ENCODE data around the gene KEAP1. TPM values are rescaled to one million over a fixed set of nuclear protein-coding genes. Genes with fewer than 3 reads are reported as not detected.

The KEAP1 gene
- total and polyA plus RNA-seq, 10 of the 15 experiments (the other 5 are each of a cell fraction or from before 2014, with no cell fraction given): 1.4 to 87.7 (median 48.6) TPM

DNA sequence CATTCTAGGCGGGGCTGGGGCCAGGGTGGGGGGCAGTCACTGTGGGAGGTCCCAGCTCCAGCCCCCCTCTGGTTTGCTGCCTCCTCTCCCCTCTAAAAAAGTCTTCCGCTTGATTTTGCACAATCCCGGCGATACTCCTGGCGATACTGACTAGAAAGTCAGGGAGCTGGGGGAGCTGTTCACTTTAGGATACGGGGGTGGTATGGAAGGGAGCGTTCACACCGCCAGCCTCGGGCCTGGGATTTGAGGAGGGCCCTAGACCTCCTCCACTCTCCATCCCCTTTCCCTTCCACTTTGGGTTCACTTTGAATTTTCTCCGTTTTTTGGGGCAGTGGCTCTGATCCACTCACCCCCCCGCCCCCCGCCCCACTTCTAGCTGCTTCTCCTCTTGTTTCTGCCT, 35.0 kb downstream of the KEAP1 start:
- Histone ChIP-seq H3K27me3 (replicated peaks in 1 of 2; ENCODE audit: control insufficient read depth in 2 of 2, insufficient read depth in 2 of 2, low read length in 1 of 2) (no peaks in the 10 kb centered on the region), H4K20me1 (ENCODE audit: control insufficient read depth, insufficient read depth) (no peaks in the 10 kb centered on the region), H3K4me3 (no peak overlapping the region), H3K4me1 (ENCODE audit: control insufficient read depth, insufficient read depth, low read length) (no peaks in the 10 kb centered on the region), H3K4me2 (ENCODE audit: control insufficient read depth, insufficient read depth) (no peak overlapping the region), H3K9ac (ENCODE audit: control insufficient read depth, insufficient read depth, low read length) (no peak overlapping the region), H2AFZ (ENCODE audit: control insufficient read depth, low read depth, low read length) (no peak overlapping the region), H3K79me2 (ENCODE audit: control insufficient read depth, insufficient read depth, low read length) (no peaks in the 10 kb centered on the region), H3K9me3 (replicated peaks; ENCODE audit: control insufficient read depth, insufficient read depth, low read length) (no peaks in the 10 kb centered on the region), H3K36me3 (ENCODE audit: control insufficient read depth in 2 of 2, insufficient read depth in 2 of 2, low read length in 1 of 2) (peaks cover 2 to 4% of the 10 kb centered on the region in 2 experiments; a peak in 1 of 4 replicates), H3K27ac (ENCODE audit: control insufficient read depth, insufficient read depth) (no peak overlapping the region)
- FAIRE-seq (no peak), DNase-seq (ENCODE audit: low read depth, low spot score) (no peak), ATAC-seq (no peak)
- SMC1A ChIA-PET (ENCODE audit: uncharacterized antibody, unreplicated experiment): no interaction called here
- POLR2A ChIA-PET: interaction anchor here (0.6 kb wide), 1 partner anchor 40 kb away, joined by 4 read pairs; no protein-coding TSS in a partner anchor
- no TSS peak for BruUV-seq (replicated peaks)
- CTCF ChIA-PET: interaction anchor here (0.6 kb wide), 1 partner anchor 227 kb away, joined by 3 read pairs; no protein-coding TSS in a partner anchor
- TF ChIP-seq, protein P1, sequence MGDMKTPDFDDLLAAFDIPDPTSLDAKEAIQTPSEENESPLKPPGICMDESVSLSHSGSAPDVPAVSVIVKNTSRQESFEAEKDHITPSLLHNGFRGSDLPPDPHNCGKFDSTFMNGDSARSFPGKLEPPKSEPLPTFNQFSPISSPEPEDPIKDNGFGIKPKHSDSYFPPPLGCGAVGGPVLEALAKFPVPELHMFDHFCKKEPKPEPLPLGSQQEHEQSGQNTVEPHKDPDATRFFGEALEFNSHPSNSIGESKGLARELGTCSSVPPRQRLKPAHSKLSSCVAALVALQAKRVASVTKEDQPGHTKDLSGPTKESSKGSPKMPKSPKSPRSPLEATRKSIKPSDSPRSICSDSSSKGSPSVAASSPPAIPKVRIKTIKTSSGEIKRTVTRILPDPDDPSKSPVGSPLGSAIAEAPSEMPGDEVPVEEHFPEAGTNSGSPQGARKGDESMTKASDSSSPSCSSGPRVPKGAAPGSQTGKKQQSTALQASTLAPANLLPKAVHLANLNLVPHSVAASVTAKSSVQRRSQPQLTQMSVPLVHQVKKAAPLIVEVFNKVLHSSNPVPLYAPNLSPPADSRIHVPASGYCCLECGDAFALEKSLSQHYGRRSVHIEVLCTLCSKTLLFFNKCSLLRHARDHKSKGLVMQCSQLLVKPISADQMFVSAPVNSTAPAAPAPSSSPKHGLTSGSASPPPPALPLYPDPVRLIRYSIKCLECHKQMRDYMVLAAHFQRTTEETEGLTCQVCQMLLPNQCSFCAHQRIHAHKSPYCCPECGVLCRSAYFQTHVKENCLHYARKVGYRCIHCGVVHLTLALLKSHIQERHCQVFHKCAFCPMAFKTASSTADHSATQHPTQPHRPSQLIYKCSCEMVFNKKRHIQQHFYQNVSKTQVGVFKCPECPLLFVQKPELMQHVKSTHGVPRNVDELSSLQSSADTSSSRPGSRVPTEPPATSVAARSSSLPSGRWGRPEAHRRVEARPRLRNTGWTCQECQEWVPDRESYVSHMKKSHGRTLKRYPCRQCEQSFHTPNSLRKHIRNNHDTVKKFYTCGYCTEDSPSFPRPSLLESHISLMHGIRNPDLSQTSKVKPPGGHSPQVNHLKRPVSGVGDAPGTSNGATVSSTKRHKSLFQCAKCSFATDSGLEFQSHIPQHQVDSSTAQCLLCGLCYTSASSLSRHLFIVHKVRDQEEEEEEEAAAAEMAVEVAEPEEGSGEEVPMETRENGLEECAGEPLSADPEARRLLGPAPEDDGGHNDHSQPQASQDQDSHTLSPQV (IDR thresholded peaks at IDR 0.05): no peak
- TF ChIP-seq SIX5 (IDR thresholded peaks at IDR 0.05; ENCODE audit: low read depth, low read length, severe bottlenecking) (no peak), SREBF2 (IDR thresholded peaks at IDR 0.05; ENCODE audit: low read length) (no peak), YY1 (IDR thresholded peaks at IDR 0.05; ENCODE audit: low read depth, low read length) (no peak)
- in situ Hi-C loops (cut with MboI): no loop called here
- intact Hi-C loops (cut with micrococcal nuclease; ENCODE audit: unreplicated experiment): no loop called here
- RAD21 ChIA-PET (ENCODE audit: unreplicated experiment): no interaction called here
- WGBS (ENCODE audit: insufficient coverage, insufficient replicate concordance, low lambda C conversion rate, missing lambda C conversion rate): 73% methylated on average over 11 of the region's 12 CpGs

All from GM12878 (cell line).